ENCODE measurements around the gene EPHA6.

Gene EPHA6

DNA sequence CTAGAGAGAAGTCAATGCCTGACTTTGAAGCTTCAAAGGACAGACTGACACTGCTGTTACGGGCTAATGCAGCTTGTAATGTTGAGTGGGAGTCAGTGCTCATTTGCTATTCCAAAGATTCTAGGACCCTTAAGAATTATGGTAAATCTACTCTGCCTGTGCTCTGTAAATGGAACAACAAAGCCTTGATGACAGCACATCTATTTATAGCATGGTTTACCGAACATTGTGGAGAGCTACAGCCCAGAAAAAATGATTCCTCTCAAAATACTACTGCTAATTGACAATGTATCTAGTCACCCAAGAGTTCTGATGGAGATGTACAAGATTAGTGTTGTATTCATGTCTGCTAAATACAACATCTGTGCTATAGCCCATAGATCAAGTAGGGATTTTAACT lies 262.3 kb downstream of the EPHA6 start:
- TF ChIP-seq, protein P1, sequence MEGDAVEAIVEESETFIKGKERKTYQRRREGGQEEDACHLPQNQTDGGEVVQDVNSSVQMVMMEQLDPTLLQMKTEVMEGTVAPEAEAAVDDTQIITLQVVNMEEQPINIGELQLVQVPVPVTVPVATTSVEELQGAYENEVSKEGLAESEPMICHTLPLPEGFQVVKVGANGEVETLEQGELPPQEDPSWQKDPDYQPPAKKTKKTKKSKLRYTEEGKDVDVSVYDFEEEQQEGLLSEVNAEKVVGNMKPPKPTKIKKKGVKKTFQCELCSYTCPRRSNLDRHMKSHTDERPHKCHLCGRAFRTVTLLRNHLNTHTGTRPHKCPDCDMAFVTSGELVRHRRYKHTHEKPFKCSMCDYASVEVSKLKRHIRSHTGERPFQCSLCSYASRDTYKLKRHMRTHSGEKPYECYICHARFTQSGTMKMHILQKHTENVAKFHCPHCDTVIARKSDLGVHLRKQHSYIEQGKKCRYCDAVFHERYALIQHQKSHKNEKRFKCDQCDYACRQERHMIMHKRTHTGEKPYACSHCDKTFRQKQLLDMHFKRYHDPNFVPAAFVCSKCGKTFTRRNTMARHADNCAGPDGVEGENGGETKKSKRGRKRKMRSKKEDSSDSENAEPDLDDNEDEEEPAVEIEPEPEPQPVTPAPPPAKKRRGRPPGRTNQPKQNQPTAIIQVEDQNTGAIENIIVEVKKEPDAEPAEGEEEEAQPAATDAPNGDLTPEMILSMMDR (IDR thresholded peaks at IDR 0.05; ENCODE audit: low read depth, low read length): no peak
- Histone ChIP-seq H3K4me3 (ENCODE audit: low read depth, low read length) (no peak overlapping the region), H3K36me3 (no peaks in the 10 kb centered on the region), H3K27me3 (ENCODE audit: insufficient read depth, low read depth, severe bottlenecking) (no peaks in the 10 kb centered on the region), H3K27ac (no peak overlapping the region), H3K9me3 (ENCODE audit: severe bottlenecking) (no peaks in the 10 kb centered on the region)
- DNase-seq: no peak

DNA sequence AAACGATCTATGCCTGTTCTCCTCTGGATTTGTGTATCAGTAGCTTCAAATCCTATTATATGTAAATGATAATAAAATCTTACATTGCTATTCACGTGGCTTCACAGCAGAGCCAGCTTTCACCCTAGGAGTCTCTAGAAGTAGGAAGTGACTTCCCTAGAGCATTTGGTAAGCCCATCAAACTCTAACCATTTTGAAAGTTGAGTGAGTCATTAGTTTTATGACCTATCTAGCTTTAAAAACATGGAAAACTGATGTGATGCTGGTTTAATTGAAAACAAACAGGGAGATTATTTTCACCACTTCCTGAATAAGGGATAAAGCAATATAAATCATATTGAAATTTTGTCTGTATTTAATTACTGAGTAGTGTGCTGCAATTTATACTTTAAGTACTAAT lies 275.2 kb downstream of the EPHA6 start:
- TF ChIP-seq, protein P1 (IDR thresholded peaks at IDR 0.05; ENCODE audit: low read depth, low read length): no peak
- H3K9me3 ChIP-seq (ENCODE audit: severe bottlenecking): no peaks in the 10 kb centered on the region
- H3K27ac ChIP-seq: no peak overlapping the region
- no peaks in the 10 kb centered on the region for H3K36me3 ChIP-seq
- H3K4me3 ChIP-seq (ENCODE audit: low read depth, low read length): no peak overlapping the region
- H3K27me3 ChIP-seq (ENCODE audit: insufficient read depth, low read depth, severe bottlenecking): no peaks in the 10 kb centered on the region
- DNase-seq: no peak

DNA sequence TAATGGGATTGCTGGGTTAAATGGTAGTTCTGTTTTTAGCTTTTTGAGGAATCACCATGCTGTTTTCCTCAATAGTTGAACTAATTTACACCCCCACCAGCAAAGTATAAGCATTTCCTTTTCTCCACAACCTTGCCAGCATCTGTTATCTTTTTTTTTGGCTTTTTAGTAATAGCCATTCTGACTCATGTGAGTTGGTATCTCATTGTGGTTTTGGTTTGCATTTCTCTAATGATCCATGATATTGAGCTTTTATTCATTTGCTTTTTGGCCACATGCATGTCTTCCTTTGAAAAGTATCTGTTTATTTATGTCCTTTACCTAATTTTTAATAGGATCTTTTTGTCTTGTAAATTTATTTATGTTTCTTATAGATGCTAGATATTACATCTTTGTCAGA lies 288.2 kb downstream of the EPHA6 start:
- Histone ChIP-seq H3K9me3 (ENCODE audit: severe bottlenecking) (no peaks in the 10 kb centered on the region), H3K27ac (no peak overlapping the region), H3K36me3 (no peaks in the 10 kb centered on the region), H3K4me3 (ENCODE audit: low read depth, low read length) (no peak overlapping the region), H3K27me3 (ENCODE audit: insufficient read depth, low read depth, severe bottlenecking) (no peaks in the 10 kb centered on the region)
- TF ChIP-seq, protein P1 (IDR thresholded peaks at IDR 0.05; ENCODE audit: low read depth, low read length): no peak
- DNase-seq: no peak

DNA sequence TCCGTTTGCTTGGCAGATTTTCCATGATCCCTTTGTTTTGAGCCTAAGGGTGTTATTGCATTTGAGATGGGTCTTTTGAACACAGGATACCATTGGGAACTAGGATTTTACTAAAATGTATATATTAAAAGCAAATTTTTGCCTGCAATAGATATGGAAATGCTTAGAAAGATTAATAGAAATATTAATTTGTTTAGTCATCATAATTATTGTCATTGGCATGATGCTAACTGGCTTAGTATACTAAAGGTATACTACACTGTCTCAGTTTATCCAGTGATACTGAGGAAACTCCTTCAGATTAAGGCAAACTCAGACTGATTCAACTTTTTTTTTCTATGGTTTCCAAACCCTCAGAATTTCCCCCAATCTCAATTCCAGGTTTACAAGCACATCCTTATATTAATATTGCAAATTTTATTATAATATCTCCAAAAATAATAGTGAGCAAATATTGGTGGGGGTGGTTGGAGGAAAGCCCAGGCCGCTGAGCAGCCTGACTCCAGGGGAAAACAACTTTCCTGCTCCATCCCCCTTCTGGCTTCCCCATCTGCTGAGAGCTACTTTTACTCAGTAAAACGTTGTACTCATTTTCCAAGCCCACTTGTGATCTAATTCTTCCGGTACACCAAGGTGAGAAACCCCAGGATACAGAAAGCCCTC lies 291.7 kb downstream of the EPHA6 start:
- no peaks in the 10 kb centered on the region for H3K36me3 ChIP-seq
- no peak overlapping the region for H3K4me3 ChIP-seq (ENCODE audit: low read depth, low read length)

DNA sequence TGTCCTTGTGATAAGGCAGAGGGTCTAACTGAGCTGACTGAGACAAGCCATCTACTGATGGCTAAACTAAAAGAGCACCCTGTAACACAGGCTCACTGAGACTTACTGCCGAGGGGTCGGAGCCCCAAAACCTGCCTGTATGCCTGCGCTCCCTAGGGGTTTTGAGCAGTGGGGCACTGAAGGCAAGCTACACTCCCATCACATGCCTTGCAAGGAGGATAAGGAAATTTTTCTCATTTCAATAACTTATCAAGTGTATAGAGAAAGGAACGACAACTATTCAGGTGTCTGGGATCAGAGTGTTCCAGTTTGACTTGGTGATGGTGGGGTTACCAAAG lies 292.2 kb downstream of the EPHA6 start:
- Histone ChIP-seq H3K9me3 (ENCODE audit: severe bottlenecking) (no peaks in the 10 kb centered on the region), H3K36me3 (no peaks in the 10 kb centered on the region), H3K27ac (no peak overlapping the region), H3K4me3 (ENCODE audit: low read depth, low read length) (no peak overlapping the region), H3K27me3 (ENCODE audit: insufficient read depth, low read depth, severe bottlenecking) (no peaks in the 10 kb centered on the region)
- no peak for DNase-seq
- TF ChIP-seq, protein P1 (IDR thresholded peaks at IDR 0.05; ENCODE audit: low read depth, low read length): no peak

More for the DNA sequence above, 291.7 kb downstream of the EPHA6 start:
- TF ChIP-seq, protein P1 (IDR thresholded peaks at IDR 0.05; ENCODE audit: low read depth, low read length): no peak
- H3K27me3 ChIP-seq (ENCODE audit: insufficient read depth, low read depth, severe bottlenecking): no peaks in the 10 kb centered on the region
- DNase-seq: no peak
- no peak overlapping the region for H3K27ac ChIP-seq
- H3K9me3 ChIP-seq (ENCODE audit: severe bottlenecking): no peaks in the 10 kb centered on the region

DNA sequence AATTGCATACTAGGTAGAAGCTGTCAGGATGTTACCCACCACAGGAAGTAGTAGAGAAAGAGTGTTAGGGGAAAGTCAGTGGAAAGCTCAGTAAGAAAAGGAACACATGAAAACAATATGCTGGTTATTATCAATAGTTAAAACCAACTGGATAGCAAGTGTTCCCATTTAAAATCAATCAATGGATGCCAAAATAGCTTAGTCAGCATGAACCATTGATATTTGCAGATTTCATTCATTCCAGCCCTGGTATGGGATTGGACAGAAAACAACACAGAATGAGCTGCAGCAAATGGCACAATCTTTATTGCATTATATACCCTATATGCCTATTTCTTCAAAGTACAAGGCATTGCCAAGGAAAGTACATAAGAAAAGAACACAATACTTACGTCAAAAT lies 293.7 kb downstream of the EPHA6 start:
- H3K9me3 ChIP-seq (ENCODE audit: severe bottlenecking): no peaks in the 10 kb centered on the region
- no peaks in the 10 kb centered on the region for H3K36me3 ChIP-seq
- no peaks in the 10 kb centered on the region for H3K27me3 ChIP-seq (ENCODE audit: insufficient read depth, low read depth, severe bottlenecking)
- TF ChIP-seq, protein P1 (IDR thresholded peaks at IDR 0.05; ENCODE audit: low read depth, low read length): no peak
- H3K4me3 ChIP-seq (ENCODE audit: low read depth, low read length): no peak overlapping the region
- DNase-seq: no peak
- H3K27ac ChIP-seq: no peak overlapping the region

Data from WERI-Rb-1 (cell line).